Measurements from ENCODE around the gene GPC5. TPM values are rescaled to one million over a fixed set of nuclear protein-coding genes. Genes with fewer than 3 reads are reported as not detected.

Gene GPC5
- total and polyA plus RNA-seq, 2 of the 8 experiments (the other 6 are each of a cell fraction or from before 2014, with no cell fraction given): 0.20 to 0.39 TPM

- TF ChIP-seq EGR1 (IDR thresholded peaks at IDR 0.05; ENCODE audit: borderline replicate concordance, low read depth, low read length): no peak
- TF ChIP-seq CBX8 (IDR thresholded peaks at IDR 0.05; ENCODE audit: borderline replicate concordance, low read depth, low read length): no peak
- TF ChIP-seq ATF3 (IDR thresholded peaks at IDR 0.05; ENCODE audit: insufficient read depth, low read depth, low read length): no peak
- TF ChIP-seq CHD1 (IDR thresholded peaks at IDR 0.05; ENCODE audit: low read depth, low read length): no peak
- no peak for TF ChIP-seq SRF (IDR thresholded peaks at IDR 0.05; ENCODE audit: low read depth, low read length)
Measured at GRCh38 chr13:92259523-92259922, 861.1 kb downstream of the GPC5 start (continued).

Measured in H1 (cell line).